Measurements from ENCODE around the gene OR2V1.

- TF ChIP-seq, protein P1, sequence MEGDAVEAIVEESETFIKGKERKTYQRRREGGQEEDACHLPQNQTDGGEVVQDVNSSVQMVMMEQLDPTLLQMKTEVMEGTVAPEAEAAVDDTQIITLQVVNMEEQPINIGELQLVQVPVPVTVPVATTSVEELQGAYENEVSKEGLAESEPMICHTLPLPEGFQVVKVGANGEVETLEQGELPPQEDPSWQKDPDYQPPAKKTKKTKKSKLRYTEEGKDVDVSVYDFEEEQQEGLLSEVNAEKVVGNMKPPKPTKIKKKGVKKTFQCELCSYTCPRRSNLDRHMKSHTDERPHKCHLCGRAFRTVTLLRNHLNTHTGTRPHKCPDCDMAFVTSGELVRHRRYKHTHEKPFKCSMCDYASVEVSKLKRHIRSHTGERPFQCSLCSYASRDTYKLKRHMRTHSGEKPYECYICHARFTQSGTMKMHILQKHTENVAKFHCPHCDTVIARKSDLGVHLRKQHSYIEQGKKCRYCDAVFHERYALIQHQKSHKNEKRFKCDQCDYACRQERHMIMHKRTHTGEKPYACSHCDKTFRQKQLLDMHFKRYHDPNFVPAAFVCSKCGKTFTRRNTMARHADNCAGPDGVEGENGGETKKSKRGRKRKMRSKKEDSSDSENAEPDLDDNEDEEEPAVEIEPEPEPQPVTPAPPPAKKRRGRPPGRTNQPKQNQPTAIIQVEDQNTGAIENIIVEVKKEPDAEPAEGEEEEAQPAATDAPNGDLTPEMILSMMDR (IDR thresholded peaks at IDR 0.05) = no peak
- no peak for TF ChIP-seq POLR2A (IDR thresholded peaks at IDR 0.05)
Measured at GRCh38 chr5:181127456-181127855, 3.5 kb downstream of the OR2V1 start.
